ENCODE results near the gene UROC1.

Gene UROC1

DNA sequence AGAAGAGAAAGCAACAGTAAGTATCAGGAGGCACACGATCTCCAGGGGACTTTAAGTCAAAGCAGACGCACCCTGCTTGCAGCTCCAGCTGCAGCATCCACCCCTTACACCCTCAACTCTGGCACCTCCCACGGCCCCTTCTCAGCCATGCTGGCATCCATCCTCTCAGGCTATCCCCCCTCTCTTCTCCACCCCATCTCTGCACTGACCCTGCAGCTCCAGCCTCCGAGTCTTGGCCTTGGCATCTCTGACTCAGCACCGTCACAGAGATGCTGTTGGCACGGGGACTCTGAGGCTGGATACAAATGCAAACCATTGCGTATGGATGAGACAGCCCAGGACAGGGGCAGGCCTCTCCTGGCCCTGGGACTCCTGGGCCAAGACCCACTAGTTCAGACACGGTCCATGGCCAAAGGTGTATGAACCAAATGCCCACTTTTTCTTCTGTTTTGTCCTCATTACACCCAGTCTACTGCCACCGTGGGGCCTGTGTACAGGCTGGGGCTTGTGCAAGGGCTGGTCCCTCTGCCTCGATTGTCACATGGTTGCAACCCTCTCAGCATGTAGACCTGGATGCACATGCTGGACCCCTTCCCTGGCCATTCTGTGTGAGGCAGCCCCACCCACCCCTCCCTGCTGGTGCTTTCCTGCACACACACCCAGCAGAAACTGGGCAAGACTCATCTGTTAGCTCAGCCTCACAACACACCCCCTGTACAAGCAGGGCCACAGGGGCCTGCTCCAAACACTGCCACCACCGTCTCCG is 23.2 kb downstream of the UROC1 start:
- no peak for DNase-seq

DNA sequence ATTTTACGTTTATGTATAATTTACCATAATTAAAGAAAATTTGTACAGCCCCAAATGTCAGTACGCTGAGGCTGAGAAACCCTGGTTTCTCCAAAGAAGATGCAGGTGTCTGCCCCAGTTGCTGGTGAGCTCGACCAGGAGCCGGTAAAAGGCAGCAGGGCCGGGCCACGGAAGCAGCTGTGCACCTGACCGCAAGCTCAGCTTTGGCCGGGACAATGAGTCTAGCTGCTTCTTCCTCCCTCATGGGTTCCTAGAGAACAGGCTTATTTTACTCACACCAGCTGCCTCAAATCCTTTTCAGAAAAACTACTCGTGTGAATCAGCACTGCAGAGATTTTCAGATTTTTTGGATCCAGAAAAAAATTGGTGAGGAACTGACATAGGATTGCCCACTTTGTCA is 23.8 kb downstream of the UROC1 start:
- DNase-seq, result peak; percentile 79

DNA sequence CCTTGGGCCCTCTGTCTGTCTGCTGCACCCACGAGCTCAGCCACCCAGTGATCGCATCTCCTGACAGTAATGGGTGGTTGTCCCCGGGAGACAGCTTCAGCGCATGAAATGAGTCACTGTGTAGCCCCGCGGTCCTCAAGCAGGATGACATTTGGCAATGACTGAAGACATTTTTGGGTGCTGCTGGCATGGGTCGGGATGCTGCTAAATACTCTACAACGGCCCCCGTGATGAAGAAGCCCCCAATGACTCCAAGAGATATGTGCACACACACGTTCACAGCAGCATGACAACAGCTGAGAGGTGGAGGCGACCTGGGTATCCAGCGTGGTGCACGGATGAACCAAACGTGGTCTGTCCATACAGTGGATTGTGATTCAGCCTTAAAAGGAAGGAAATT is 24.5 kb downstream of the UROC1 start:
- DNase-seq, result no peak

DNA sequence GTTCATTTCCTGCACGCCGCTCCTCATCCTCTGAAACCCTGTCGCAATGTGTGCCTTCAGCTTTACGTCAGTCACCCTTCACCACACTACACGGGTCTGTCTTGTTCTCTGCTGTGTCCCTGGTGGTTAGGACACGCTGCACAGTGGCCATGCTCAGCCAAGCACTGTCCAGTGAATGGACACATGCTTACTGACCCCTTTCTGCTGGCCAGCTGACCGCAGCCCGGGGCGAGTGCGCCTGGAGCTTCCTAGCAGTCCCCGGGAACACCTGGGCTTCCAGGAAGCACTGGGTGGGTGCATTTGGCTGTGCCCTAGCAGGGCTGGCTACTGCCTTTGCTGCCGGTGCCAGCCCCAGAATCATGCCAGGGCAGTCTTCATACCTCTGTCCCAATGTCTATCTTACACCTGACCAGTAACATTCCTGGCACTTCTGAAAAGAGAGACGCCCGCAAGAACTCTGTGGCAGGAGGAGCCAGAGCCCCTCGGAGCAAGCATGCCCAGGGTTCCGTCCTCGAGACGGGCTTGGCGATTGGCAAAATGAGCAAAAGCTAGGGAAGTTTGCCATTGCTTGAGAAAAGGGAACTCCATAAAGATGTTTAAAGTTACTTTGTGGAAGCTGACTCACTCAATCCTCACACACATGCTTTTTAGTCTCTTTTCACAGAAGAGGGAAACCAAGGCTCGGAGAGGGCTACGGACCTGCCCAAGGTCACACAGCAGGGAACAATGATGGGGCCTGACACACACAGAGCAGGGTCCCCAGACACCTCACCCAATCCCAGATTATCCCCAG is 26.2 kb downstream of the UROC1 start:
- no peak for DNase-seq

DNA sequence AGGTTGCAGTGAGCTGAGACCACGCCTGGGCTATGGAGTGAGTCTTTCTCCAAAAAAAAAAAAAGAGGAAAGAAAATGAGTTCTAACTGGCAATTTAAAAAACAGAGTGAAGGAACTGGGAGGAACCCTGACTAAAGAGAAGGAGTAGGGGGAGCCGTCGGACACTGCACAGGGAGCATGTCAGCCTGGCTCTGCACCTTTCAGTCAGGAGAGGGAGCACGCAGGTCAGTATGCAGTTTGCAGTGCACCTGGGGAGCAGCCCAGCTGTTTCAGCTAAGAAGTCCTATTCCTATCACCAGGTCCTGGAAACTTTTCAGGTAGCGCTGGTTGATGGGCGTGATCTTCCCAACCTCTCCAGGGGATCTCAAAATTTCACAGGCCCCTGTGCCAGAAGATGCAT is 27.0 kb downstream of the UROC1 start:
- no peak for DNase-seq

DNA sequence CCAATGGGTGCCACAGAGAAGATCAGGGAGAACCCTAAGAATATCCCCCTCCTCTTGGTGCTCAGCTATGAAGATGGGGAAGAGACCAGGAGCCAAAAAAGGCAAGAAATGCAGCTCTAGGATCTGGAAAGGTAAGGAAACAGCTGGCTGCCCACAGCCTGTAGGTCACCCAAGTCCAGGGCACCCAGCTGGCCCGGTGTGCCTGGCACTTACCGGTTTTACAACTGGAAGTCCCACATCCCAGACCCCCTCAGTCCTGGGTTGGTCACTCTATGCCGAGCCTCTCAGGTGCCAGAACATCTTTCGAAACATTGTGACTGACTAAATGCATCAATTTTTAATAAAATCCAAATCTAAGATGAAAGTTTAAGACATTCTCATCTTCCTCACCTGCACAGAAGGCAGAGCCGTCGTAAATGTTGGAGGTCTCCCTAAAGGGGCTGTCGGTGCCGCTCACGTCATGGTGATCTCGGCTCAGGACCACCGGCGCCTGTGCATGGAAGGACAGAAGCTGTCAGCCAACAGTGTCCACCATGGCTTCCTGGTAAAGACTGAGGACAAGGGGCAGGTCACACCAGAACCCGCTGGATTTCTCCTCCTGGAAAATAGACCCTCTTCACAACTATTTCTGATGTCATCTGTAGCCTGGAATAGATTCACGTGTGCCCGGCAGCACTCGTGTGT is 28.5 kb downstream of the UROC1 start:
- DNase-seq, result no peak

DNA sequence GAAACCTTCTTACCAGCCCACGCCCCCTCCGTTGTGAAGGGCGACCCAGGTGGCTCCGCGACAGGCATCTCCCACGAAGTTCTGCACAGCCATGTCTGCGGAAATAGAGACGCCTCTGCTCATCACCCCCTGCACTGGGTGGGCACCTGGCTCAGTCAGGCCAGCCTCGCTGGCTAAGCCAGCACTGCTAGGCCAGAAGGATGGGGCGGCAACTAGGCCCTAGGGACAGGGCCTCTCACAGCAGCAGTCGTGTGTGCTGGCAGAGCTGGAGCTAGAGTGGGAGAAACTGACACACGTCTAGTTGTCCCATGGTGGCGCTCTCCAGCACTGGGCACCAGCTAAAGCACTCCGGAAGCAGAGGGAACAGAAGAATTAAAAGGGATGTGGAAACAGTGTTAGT is 29.4 kb downstream of the UROC1 start:
- no peak for DNase-seq

DNA sequence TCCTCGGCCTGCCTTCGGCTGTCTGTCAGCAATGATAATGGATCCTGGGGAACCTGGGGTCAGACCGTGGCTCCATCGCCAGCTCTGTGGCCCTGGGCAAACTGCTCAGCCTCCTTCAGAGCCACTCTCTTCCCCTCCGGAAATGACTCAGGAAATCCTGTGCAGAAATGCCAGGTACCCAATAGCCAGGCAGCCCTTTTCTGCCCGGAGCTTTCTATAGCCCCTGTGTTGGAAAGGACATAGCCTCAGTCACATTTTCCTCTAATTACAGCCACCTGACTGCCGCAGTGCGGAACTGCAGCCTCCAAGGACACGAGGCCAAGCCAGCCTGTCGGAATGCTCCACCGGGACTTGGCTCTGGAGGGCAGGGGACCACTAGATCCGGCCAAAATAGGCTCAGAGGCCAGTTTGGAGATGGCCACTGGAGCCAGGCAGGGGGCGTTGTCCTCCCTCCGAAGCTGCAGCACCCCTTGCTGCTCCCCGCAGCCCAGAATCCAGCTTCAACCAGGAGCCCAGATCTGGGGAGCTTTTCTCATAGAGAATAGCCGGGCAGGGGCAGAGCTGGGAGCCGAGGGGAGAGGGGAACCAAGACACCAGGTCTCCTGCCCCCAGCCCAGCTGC is 30.3 kb downstream of the UROC1 start:
- no peak for DNase-seq

DNA sequence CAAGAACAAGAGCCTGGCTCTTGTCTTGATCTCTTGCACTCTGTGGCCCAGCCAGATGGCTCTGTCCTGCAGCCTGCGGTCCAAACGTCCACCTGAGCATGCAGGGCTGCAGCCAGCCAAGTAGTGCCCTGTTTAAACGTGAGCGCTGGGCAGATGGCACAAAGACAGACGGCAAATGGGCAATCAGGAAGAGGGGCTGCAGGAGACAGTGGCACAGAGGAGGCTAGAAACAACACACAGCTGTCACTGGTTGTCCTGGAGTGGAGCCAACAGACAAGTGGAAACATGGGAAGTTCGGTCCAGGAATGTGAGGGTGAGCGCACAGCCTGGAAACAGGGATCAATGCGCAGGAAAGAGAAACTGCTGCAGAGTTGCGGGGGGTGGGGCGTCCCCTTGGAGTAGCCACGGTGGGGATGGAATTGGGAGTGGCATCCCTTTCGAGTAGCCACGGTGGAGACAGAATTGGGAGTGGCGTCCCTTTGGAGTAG is 31.2 kb downstream of the UROC1 start:
- DNase-seq, result no peak

DNA sequence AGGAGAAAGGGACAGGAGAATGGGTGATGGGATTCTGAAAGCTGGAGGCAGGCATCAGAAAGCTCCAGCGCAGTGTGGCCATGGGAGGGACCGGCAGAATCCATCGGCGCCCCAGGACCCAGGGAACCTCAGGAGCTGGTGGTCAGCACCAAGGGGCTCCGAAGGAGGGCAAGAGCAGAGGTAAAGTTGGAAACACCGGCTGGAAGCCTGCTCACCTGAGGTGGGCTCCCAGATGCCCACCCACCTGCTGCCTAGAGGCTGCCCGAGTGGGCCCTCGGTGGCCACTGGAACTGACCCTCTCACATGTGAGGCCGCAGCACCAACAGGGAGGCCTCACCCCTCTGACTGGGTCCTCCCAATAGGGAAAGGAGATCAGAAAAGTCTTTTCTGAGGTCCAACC is 31.6 kb downstream of the UROC1 start:
- DNase-seq, result no peak

DNA sequence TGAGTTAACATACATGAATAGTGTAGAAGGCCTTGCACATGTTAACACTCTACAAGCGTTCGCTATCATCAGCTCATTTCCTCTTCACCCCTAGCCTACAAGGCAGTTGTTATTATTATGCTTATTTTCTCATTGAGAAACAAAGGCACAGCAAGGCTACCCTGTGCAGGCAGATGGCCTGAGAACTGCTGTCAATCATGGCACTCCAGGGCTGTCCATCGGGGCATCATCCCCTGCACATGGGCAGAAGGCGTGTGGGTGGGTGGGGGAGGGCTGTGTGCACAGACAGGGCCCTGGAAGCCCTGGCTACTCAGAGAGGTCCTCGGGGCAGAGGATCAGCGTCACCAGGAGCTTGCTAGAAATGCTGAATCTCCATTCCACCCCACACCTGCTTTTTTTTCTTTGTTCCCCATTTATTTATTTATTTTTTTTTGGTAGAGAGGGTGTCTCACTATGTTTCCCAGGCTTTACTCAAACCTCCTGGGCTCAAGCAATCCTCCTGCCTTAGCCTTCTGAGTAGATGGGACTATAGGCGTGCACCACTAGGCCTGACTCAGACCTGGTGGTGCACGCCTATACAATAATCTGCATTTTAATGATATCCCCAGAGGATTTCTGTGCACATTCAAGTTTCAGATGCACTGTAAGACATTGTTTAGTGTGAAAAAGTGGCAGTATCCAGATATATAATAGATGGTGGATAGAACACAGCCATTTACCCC is 32.2 kb downstream of the UROC1 start:
- DNase-seq, result no peak

DNA sequence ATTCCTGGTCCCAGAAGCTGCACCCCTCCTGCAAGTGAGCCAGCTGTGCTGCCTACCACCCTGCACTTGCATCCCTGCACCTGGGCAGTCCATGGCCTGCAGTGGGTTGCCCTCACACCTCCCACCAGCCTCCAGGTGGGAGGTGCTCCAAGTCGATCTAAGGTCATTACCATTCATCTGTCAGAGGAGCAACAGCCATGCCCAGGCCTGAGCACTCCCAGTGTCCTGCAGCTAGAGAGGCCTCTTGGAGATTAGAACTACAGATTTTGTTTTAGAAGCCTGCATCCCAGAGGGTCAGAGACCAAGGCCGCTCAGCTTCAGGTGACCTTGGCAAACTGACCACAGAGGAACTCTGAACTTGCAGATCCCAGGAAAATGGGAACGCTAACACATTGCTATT is 32.9 kb downstream of the UROC1 start:
- no peak for DNase-seq

DNA sequence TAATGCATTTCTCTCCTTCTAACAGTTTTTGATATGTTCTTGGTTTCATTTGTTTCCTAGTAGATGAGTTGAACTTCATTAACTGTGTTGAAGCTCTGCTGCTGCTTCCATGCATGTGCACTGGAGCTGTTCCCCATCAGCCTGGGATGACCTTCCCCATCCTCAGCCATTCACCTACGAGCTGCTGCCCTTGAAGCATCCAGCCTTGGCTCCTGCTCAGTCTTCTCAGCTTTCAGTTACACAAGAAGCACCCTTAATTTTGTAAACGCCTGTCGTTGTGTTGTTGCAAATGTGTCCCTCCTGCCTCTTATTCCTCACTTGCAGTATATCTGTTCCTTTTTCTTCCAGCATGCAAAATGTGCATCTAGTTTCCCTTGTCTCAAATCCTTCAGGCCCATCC is 33.4 kb downstream of the UROC1 start:
- no peak for DNase-seq

DNA sequence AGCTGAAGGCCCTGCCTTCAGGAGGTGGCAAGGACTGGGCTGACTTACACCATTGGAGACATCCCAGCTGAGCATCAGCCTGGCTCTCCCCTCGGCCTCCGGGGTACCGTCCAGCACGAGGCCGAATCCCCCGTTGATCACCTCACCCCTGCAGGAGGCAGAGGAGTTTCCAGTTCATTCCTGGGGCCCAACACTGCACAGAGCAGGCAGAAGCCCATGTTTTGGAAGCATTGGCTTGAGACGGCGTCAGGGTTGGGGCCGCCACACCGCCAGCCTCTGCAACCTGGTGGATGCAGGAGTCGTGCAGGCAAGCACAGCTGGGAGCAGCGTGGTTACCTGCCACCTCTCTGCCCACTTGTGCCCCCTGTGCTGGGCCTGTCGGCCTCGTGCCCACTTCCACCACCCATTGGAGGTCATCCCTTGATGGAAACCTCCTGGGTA is 34.2 kb downstream of the UROC1 start:
- DNase-seq, result no peak

DNA sequence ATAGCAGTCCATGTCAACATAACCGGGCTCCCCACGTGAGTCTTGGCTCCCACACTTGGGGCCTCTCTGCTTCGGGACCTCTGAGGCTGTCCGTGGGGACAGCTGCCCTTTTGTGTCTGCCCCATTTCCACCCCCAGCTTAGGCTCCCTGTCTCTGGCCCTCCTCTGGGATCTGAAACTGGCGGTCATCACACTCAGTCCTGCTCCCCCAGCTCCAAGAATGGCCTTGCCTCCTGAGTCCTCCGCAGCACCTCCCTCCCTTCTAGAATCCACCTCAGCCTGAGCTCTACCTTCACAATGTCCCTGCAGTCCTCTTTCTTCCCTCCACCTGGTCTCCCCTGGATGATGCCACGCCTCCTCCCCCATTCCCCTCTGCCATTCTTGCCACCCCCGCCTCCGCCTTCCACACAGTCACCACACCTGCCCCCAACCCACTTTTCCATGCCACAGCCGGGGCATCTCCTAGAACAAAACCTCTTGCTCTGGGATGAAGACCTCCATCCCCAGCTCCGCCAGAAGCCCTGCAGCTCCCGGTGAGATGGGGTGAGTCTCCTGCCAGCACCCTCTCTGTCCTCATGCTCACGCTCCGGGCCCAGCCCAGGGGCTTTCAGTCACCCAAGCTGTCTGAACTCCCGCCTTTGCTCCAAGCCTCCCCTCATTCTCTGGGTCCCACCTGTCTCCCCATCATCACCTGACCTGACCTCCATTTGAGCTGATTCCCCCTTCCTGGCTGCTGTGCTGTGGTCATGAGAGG is 34.9 kb downstream of the UROC1 start:
- DNase-seq, result no peak

DNA sequence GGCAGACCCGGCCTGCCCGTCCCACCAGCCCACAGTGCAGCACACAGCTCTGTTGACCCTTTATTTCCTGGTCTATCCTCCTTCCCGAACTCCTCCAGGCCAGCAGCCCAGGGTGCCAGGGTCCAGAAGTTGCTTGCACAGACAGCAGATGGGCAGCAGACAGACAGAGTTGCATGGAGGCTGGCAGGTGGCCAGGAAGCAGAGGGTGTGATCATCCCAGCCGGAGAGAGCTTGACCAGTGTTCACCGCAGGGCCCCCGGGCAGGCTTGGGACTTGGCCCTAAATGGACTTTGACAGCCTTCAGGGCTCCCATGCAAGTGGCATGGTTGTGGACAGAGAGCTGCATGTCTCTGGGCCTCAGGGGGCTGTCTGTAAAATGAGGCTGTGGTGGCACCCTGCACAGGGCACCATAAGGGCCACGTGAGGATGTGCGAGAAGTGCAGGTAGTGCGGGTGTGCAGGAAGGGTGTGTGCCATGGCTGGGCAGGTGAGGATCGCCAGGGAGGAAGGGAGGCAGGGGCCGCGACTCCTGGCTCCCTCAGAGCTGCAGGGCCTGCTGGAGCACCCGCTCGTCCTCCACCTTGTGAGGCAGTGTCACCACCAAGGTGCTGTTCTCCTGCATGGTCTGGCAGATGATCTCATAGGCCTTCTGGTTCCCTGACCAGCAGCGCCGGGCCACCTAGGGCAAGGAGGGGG is 35.6 kb downstream of the UROC1 start:
- no peak for DNase-seq

DNA sequence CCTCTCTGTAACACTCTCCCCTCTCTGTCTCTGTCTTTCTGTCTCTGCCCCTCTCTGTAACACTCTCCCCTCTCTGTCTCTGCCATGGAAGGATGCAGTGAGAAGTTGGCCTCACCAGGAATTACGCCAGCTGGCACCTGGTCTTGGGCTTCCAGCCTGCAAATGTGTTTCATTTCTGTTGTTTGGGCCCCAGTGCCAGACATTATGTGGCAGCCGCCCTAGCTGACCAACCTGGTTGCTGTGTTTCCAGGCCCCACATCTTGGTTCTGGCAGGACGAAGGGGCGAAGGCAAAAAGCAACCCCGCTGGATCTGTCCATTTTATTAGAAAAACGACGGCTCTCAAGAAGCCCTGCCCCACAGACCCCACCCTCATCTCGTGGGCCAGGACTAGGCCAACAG is 36.7 kb downstream of the UROC1 start:
- no peak for DNase-seq

DNA sequence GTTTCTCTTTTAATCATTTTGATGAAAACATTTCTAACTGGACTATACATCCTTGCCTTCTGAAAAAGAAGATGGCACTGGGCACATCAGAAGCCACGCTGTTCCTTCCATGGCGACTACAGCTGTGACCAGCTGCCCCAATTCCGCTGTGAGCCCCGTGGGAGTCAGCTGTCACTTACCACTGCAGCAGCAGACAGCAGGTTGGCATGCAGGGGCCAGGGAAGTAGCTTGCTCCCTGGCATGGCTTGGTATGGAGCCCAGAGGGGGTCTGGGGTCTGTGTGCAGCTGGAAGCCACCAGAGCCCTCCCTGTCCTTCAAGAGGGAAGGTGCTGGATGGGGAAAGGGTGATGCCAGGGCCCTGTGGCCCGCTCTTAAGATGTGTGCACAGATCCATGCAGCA is 37.4 kb downstream of the UROC1 start:
- DNase-seq, result no peak

DNA sequence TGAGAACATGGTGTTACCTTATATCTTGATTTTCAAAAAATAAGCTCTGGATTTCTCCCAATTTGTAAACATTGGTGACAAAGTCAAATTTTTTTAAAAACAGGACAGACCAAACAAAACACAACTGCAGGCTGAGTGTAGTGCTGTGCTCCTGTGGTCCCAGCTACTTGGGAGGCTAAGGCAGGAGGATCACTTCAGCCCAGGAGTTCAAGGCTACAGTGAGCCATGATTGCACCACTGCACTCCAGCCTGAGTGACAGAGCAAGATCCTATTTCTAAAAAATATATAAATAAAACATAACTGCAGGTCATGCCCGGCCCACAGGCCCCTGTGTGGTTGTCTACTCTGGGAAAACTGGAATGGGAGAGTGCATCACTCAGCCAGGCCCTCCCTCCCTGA is 37.9 kb downstream of the UROC1 start:
- DNase-seq, result no peak

DNA sequence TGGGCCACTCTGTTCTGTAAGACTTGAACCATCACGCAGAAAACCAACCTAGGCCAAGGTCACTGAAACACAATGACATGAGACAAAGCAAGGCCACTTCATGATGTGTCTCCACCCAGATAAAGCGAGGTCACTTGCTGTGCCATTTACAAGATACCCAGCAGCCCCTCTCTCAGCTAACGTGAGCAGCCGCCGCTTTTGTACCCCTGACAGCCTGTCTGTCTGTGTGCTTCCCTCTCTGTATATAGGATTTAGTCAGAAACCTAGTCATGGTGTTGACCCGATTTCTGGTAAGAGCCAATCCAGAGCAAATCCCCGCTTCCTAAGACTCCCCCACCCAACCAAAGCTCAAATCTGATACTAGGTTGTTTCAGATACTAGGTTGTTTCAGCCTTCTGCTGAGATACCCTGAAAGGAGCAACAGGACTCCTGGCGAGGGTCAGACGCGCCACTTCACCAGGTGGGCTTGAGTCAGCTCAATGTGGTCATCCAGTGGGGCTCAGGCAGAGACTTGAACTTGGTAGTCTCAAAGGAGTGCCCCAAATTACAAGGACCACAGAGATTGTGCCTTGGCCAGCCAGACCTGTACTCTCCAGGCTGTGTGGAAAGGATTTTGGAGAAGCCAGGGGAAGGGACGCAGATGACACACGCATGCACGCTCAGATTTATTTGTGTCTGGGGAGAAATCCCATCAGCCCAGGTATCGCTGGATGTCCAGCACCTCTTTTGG is 38.8 kb downstream of the UROC1 start:
- no peak for DNase-seq

DNA sequence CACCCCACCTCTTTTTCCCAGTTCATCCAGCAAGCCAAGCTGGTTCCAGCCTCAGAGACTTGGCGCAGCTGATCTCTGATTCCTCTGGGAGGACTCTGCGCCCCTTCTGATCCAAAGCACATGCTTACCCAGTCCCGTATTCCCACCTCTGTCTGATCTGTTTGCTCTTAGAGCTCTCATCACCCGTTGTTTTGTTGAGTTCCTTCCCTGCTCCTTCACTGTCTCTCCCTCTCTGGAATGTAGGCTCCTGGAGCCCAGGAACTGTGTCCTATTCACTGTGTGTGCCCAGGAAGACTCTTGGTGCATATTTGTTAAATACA is 40.6 kb downstream of the UROC1 start:
- DNase-seq, result no peak
